Tibial nerve (tissue), 4 donors: ENCODE results near the gene MUCL3. TPM values are rescaled to one million over a fixed set of nuclear protein-coding genes. Genes with fewer than 3 reads are reported as not detected.
"Not testable (repeated sequence)": the region's sequence is repeated elsewhere in the genome, so short reads cannot be mapped to it uniquely, and the experiment has no call there.

Source experiments
- DNase-seq, 2 donors: peaks; one replicate each; pipeline ENCODE4 v3.0.0-alpha.2; 2019; ENCODE audit warnings: low spot score in 2 of 2
- H3K27ac ChIP-seq, 4 donors: fragments of 200-600 bp; sonication (generic) in 3 of 4; one replicate each; pipeline ENCODE4 v1.5.1; 2017 to 2019; ENCODE audit warnings: mild to moderate bottlenecking in 1 of 4
- H3K27me3 ChIP-seq, 2 donors: fragments of 200-600 bp; sonication (generic) in 1 of 2; one replicate each; pipeline versions ENCODE4 v1.5.1 to v1.6.0; 2017 to 2019
- H3K36me3 ChIP-seq, 3 donors: fragments of 200-600 bp; sonication (generic); one replicate each; pipeline ENCODE4 v1.5.1; 2018 to 2019
- H3K4me1 ChIP-seq, 4 donors: fragments of 200-600 bp; sonication (generic) in 3 of 4; one replicate each; pipeline ENCODE4 v1.5.1; 2017 to 2019
- H3K4me3 ChIP-seq, 4 donors: fragments of 200-600 bp; sonication (generic) in 3 of 4; one replicate each; pipeline ENCODE4 v1.5.1; 2017 to 2019; ENCODE audit warnings: mild to moderate bottlenecking in 1 of 4, moderate library complexity in 1 of 4
- H3K9me3 ChIP-seq, 4 donors: fragments of 200-600 bp; sonication (generic) in 3 of 4; one replicate each; pipeline ENCODE4 v1.5.1; 2017 to 2019
- CTCF ChIP-seq, 5 experiments: fragments of 200-600 bp in 3 of 5; fragments of 450-650 bp in 2 of 5; sonication (generic) in 3 of 5; IDR thresholded peaks; one replicate each; pipeline ENCODE4 v1.5.1; 2016 to 2019; ENCODE audit warnings: antibody characterized with exemption in 5 of 5, mild to moderate bottlenecking in 3 of 5, moderate library complexity in 2 of 5
- EP300 ChIP-seq, 2 donors: sonication (generic); formaldehyde crosslinking; IDR thresholded peaks; one replicate each; pipeline ENCODE4 v1.6.1; 2017; ENCODE audit warnings: antibody characterized with exemption in 2 of 2, mild to moderate bottlenecking in 1 of 2
- POLR2A ChIP-seq, 2 donors: fragments of 450-650 bp; IDR thresholded peaks; one replicate each; pipeline ENCODE4 v1.6.1; 2017; ENCODE audit warnings: antibody characterized with exemption in 2 of 2, mild to moderate bottlenecking in 2 of 2, moderate library complexity in 2 of 2
- WGBS, 2 donors: methylation state at CpG; one replicate each; pipeline ENCODE4 v1.1.5; 2018; 5-methylcytosine and 5-hydroxymethylcytosine counted together
- total RNA-seq, 4 donors: library from RNA; depleted of rRNA; stranded (reverse); fragments of >200 nt; gene quantifications; one replicate each; pipeline ENCODE4 v1.1.0, GENCODE V29; 2016

The MUCL3 gene
- total RNA-seq, 4 donors from 2014 or later: under 0.01 TPM; not detected in 3

DNA sequence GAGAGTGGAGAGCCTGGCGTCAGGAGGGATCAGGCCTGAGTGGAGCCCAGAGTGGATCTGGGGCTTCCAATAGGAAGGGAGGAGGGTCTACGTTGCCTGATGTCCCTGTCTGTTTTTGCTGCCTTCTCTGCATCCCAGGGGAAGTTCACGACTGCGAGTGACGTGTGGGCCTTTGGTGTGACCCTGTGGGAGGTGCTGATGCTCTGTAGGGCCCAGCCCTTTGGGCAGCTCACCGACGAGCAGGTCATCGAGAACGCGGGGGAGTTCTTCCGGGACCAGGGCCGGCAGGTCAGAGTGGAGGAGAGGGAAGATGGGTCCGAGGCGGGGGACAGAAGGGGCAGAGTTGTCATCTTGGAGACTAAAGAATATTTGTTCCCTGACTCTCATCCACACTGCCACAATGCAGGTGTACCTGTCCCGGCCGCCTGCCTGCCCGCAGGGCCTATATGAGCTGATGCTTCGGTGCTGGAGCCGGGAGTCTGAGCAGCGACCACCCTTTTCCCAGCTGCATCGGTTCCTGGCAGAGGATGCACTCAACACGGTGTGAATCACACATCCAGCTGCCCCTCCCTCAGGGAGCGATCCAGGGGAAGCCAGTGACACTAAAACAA lies 41.9 kb upstream of the MUCL3 start:
- 75% methylated on average over 23 of the region's 23 CpGs for WGBS, 2 donors
- H3K9me3 ChIP-seq: no peaks in the 10 kb centered on the region
- H3K4me1 ChIP-seq: no peaks in the 10 kb centered on the region
- no peak for DNase-seq
- no peak for TF ChIP-seq EP300 (IDR thresholded peaks at IDR 0.05)
- no peak for TF ChIP-seq POLR2A (IDR thresholded peaks at IDR 0.05)
- no peak for TF ChIP-seq CTCF (IDR thresholded peaks at IDR 0.05)
- H3K27ac ChIP-seq: no peak overlapping the region
- peaks cover 0 to 64% (median 8%) of the 10 kb centered on the region in 3 donors for H3K36me3 ChIP-seq
- no peak overlapping the region for H3K4me3 ChIP-seq
- no peaks in the 10 kb centered on the region for H3K27me3 ChIP-seq

DNA sequence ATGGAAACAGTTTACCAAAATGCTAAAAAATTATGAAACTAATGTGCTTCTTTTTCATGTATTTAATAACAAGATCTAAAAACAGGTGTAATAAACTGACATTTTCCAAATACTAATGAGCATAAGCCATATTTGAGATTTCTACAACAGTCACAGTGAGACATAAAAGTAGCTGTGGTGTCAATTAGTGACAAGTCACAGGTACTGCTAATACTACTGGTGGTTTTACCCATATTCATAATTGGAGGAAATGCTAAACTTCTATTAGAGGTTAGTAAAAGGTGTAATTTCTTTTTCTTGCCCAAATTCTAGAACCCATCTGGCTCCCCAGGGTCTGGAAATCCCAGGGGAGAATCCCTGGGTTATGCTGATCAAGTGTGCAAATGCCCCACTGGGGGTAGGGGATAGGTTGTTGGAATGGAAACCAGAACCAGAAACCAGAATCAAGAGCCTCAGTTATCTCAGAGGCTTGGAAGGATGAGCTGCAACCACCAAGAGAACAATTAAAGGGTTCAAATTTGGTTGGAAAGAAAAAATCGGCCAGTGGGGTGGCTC lies 39.8 kb upstream of the MUCL3 start:
- no peaks in the 10 kb centered on the region for H3K4me1 ChIP-seq
- H3K27me3 ChIP-seq: no peaks in the 10 kb centered on the region
- no peak for TF ChIP-seq POLR2A (IDR thresholded peaks at IDR 0.05)
- no peak for TF ChIP-seq CTCF (IDR thresholded peaks at IDR 0.05)
- no peak for TF ChIP-seq EP300 (IDR thresholded peaks at IDR 0.05)
- no peak for DNase-seq
- no peak overlapping the region for H3K27ac ChIP-seq
- no peaks in the 10 kb centered on the region for H3K9me3 ChIP-seq
- peaks cover 0 to 43% (median 8%) of the 10 kb centered on the region in 3 donors for H3K36me3 ChIP-seq
- H3K4me3 ChIP-seq: no peak overlapping the region
- 56 to 64% methylated on average over 1 of the region's 1 CpG for WGBS, 2 donors

- TF ChIP-seq EP300 (IDR thresholded peaks at IDR 0.05): no peak
- no peak for TF ChIP-seq CTCF (IDR thresholded peaks at IDR 0.05)
- no peak for TF ChIP-seq POLR2A (IDR thresholded peaks at IDR 0.05)
- no peak for DNase-seq
- no peaks in the 10 kb centered on the region for H3K4me1 ChIP-seq
Observed at GRCh38 chr6:30901436-30901835, 39.3 kb upstream of the MUCL3 start.

DNA sequence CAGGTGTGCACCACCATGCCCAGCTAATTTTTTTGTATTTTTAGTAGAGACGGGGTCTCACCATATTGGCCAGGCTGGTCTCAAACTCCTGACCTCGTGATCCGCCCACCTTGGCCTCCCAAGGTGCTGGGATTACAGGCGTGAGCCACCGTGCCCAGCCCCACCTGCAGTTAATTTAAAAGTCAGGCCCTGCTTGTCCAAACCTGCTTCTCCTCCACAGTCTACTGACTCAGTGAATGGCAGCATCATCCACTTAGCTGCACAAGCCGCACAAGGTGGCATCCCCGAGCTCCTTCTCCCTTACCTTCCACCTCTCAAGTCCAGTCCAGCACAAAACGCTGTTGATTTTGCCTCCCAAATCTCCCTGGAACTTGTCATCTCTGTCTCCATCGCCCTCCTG lies 38.6 kb upstream of the MUCL3 start:
- not testable (repeated sequence) for H3K27ac ChIP-seq, H3K4me1 ChIP-seq, DNase-seq, H3K27me3 ChIP-seq, H3K4me3 ChIP-seq, H3K9me3 ChIP-seq
- peaks cover 0 to 30% (median 8%) of the 10 kb centered on the region in 3 donors for H3K36me3 ChIP-seq
- WGBS, 2 donors: 65 to 71% methylated on average over 9 of the region's 9 CpGs

More at GRCh38 chr6:30901436-30901835, 39.3 kb upstream of the MUCL3 start:
- Histone ChIP-seq H3K36me3 (peaks cover 0 to 38% (median 8%) of the 10 kb centered on the region in 3 donors), H3K9me3 (no peaks in the 10 kb centered on the region), H3K27ac (no peak overlapping the region), H3K4me3 (no peak overlapping the region), H3K27me3 (no peaks in the 10 kb centered on the region)

GRCh38 chr6:30902709-30903108 lies 38.1 kb upstream of the MUCL3 start:
- DNase-seq: no peak
- Histone ChIP-seq H3K9me3 (no peaks in the 10 kb centered on the region), H3K36me3 (peaks cover 0 to 25% (median 3%) of the 10 kb centered on the region in 3 donors), H3K27me3 (no peaks in the 10 kb centered on the region), H3K27ac (no peak overlapping the region), H3K4me1 (peaks cover 0 to 5% (median 0%) of the 10 kb centered on the region in 4 donors), H3K4me3 (no peak overlapping the region)
- no peak for TF ChIP-seq EP300 (IDR thresholded peaks at IDR 0.05)
- TF ChIP-seq CTCF (IDR thresholded peaks at IDR 0.05): no peak
- no peak for TF ChIP-seq POLR2A (IDR thresholded peaks at IDR 0.05)
- 34 to 42% methylated on average over 5 of the region's 5 CpGs for WGBS, 2 donors
